22Rv1 (cell line): Measurements from ENCODE around the gene TMEM163.

Source experiments
- H3K27ac ChIP-seq: fragments of 450-650 bp; 2 replicates; pipeline ENCODE4 v1.5.1; 2017
- ZFX ChIP-seq: fragments of 450-650 bp; IDR thresholded peaks from 2 replicates; pipeline ENCODE4 v1.6.1; 2017; ENCODE audit warnings: antibody characterized with exemption, borderline replicate concordance
- TF ChIP-seq, protein P1 (sequence below): fragments of 450-650 bp; IDR thresholded peaks from 2 replicates; pipeline ENCODE4 v1.5.1; 2017; ENCODE audit warnings: mild to moderate bottlenecking

The TMEM163 gene

DNA sequence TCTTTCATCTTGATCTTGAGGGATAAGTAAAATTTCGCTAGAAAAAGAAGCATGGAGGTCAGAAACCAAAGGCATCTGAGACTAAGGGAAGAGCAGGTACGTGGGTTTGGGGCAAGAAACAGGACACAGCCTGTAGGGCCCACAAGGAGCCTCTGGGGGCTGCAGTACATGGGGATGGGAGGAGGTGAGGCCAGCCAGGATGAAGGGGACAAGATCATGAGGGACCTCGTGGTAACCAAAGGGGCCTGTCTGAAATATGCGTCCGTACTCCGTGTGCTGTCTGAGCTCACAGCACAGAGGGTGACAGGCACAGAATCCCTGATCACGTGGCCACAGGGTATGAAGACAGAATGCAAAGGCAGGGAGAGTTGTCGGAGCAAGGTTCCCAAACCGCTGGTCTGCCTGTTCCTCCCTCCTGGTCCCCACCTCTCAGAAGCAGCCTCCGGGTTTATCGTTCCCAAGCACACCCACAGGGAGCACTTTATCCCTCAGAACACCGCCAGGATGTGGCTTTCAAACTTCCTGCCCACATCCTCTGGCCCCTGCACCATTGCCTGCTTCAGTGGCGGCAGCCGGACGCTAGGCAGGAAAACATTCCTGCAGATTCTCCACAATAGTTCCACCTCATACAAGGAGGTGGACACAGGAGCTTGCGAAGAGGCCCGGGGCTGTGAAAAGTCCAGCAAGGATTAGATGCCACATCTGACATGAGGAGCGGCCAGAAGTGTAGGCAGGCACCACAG, 12.0 kb downstream of the TMEM163 start:
- no peak for TF ChIP-seq ZFX
- TF ChIP-seq, protein P1, sequence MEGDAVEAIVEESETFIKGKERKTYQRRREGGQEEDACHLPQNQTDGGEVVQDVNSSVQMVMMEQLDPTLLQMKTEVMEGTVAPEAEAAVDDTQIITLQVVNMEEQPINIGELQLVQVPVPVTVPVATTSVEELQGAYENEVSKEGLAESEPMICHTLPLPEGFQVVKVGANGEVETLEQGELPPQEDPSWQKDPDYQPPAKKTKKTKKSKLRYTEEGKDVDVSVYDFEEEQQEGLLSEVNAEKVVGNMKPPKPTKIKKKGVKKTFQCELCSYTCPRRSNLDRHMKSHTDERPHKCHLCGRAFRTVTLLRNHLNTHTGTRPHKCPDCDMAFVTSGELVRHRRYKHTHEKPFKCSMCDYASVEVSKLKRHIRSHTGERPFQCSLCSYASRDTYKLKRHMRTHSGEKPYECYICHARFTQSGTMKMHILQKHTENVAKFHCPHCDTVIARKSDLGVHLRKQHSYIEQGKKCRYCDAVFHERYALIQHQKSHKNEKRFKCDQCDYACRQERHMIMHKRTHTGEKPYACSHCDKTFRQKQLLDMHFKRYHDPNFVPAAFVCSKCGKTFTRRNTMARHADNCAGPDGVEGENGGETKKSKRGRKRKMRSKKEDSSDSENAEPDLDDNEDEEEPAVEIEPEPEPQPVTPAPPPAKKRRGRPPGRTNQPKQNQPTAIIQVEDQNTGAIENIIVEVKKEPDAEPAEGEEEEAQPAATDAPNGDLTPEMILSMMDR: no peak
- no peak overlapping the region for H3K27ac ChIP-seq

DNA sequence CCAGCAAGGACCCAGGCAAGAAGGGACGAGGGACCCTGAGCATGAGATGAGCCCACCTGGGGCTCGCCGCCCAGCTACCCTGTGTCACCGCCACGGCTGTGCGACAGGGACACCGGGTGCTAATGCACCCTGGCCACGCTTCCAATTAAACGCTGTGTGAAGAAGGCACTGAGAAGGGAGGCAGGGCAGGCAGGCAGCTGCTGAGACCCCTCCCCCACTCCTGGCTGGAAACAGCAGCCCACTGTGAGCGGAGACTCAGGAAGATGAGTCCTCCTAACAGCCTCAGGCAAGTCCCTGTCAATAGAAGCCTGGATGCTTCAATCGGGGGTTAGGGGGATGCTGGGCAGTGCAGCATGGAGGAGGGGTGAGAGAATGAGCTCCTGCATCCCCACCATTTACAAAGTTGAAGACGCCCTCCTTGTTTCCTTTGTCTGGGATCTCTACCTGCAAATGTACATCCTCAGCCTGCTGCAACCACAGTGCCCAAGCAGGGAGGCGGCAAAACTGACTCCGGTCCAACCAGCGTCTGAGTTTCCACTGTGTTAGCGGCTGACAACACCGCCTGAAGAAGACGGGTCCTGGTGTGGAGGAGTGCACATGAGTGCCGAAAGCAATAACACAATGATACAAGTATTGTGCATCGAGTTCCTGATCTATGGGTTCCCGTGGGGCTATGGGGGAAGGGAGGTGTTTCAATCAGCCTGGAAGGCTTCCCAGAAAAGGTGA, 12.8 kb downstream of the TMEM163 start:
- TF ChIP-seq ZFX: no peak
- no peak overlapping the region for H3K27ac ChIP-seq

DNA sequence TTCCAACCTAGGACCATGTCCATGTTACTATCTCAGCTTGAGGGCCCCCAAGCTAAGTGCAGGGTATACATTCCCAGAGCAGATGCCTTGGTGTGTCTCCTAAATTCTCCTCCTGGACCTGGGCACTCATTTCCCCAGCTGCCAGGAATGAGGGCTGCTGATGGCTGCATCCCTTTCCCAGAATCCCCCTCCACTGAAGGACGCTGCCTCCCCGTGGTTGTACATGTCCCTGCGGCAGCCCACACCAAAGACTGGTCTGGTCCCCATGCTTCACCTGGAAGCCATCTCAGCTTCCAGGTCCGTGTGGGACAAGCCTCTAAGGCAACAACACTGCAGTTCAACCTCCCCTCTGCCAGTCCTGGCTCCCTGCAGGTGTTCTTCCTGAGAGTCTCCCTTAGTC, 14.6 kb downstream of the TMEM163 start:
- H3K27ac ChIP-seq: no peak overlapping the region
- no peak for TF ChIP-seq ZFX
- TF ChIP-seq, protein P1: no peak

DNA sequence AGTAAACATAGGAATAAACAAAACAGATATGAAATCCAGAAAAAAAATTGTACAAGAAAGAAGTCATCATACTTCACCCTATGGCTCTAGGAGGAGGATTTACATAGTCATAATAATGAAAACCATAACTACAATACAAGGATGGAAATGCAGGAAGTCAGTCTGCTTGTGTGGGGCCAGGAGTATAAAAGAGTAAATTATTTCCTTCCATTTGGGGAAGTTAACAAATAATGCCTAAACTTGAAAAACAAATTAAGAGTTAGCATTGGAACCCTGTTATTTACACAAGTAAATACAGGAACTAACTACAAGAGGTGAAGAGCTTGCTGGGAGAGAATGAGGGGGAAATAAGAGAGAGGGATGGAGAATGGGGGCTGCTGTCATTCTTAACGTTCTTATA, 15.4 kb downstream of the TMEM163 start:
- H3K27ac ChIP-seq: no peak overlapping the region
- TF ChIP-seq, protein P1: no peak
- no peak for TF ChIP-seq ZFX

DNA sequence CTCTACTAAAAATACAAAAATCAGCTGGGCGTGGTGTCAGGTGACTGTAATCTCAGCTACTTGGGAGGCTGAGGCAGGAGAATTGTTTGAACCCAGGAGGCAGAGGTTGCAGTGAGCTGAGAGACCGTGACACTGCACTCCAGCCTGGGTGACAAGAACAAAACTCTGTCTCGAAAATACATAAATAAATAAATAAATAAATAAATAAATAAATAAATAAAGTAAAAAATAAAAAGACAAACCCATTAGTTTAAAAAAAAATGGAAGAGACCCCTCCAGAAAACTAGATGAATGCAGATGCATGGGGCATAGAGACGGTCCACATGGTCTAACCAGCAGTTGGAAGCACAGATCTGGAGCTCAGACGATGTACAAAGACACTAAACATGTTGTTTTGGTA, 18.1 kb downstream of the TMEM163 start:
- TF ChIP-seq, protein P1: no peak
- no peak for TF ChIP-seq ZFX
- no peak overlapping the region for H3K27ac ChIP-seq

DNA sequence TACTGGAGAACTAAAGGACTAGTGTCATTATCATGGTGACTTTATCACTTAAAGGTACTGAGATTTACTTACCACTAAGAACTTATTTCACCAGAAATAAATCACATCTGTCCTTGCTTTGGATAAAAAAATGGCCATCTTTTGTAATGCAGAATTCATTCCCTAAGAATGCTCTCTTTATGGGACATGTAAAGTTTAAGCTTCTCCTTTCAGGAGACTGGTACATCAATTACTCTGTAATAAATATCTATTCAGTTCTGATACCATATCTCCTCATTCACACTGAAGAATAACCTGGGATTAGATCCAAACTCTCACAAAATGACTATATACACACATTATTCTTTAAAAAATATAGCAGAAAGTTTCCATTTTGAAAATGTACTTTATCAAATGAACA, 24.4 kb downstream of the TMEM163 start:
- H3K27ac ChIP-seq: no peak overlapping the region
- no peak for TF ChIP-seq ZFX
- TF ChIP-seq, protein P1: no peak

DNA sequence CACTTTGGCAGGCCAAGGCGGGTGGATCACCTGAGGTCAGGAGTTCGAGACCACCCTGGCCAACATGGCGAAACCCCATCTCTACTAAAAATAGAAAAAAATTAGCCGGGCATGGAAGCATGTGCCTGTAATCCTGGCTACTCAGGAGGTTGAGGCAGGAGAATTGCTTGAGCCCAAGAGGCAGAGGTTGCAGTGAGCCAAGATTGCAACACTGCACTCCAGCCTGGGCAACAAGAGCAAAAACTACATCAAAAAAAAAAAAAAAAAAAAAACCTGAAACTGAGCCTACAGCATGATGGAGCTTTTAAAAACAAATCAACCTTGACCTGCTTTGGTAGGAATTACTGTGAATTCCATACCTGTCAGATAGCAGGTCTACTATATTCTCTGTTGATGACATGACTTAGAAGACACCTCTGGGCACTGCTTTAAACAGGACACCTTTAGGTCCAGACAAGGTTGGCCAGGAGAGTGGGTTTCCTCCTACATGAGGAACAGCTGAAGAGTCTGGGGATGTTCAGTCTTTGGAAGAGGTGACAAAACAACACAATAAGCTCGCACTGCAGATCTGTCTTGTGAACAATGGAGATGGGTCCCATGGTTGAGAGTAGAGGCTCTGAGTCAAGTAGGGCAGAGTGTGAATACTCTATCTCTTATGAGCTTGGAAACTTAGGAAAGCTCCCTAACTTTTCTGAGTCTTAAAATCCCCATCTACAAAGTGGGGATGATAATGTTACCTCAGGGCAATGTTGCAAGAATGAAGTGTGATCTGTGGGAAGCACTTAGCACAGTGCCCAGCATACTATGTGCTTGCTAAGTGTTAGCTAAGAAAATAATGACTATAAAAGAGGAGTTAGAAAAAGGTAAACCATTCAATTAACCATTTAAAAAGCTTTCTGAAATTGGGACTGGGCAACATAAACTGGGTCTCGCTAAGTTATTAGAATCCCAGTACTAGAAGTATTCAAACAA, 25.2 kb downstream of the TMEM163 start:
- no peak overlapping the region for H3K27ac ChIP-seq
- TF ChIP-seq ZFX: no peak
